Measurements from ENCODE around the gene PPM1J. TPM values are rescaled to one million over a fixed set of nuclear protein-coding genes. Genes with fewer than 3 reads are reported as not detected.
"Not testable (repeated sequence)": the region's sequence is repeated elsewhere in the genome, so short reads cannot be mapped to it uniquely, and the experiment has no call there.

The PPM1J gene
- total and polyA plus RNA-seq, 2 of the 8 experiments (the other 6 are each of a cell fraction or from before 2014, with no cell fraction given) = 19.4 to 31.6 TPM

GRCh38 chr1:112721294-112721693, 6.2 kb upstream of the PPM1J start:
- not testable (repeated sequence) for H2BK15ac ChIP-seq (ENCODE audit: low read length); H4K20me1 ChIP-seq (replicated peaks in 1 of 2; ENCODE audit: control insufficient read depth in 1 of 2, insufficient read depth in 2 of 2, low read length in 2 of 2); H3K14ac ChIP-seq (ENCODE audit: insufficient read length); H3K36me3 ChIP-seq (ENCODE audit: control insufficient read depth in 2 of 4, insufficient read depth in 4 of 4, low read length in 3 of 4); H2AK5ac ChIP-seq (ENCODE audit: low read depth, low read length); H3K23me2 ChIP-seq (ENCODE audit: low read depth, low read length); H3K9me3 ChIP-seq (ENCODE audit: insufficient read depth in 2 of 2, low read depth in 1 of 2, low read length in 1 of 2); H4K91ac ChIP-seq (replicated peaks; ENCODE audit: insufficient read length, low read length); DNase-seq (ENCODE audit: low read depth in 1 of 2, low spot score in 2 of 2); H2BK120ac ChIP-seq (replicated peaks; ENCODE audit: low read depth, low read length); H3K18ac ChIP-seq (ENCODE audit: extremely low read depth, low read length); H3K56ac ChIP-seq (replicated peaks; ENCODE audit: insufficient read length, low read depth, low read length); H3K23ac ChIP-seq (ENCODE audit: insufficient read length); H3K9ac ChIP-seq (replicated peaks in 1 of 4; ENCODE audit: extremely low read depth in 1 of 4, low read depth in 3 of 4, low read length in 3 of 4); H3K79me1 ChIP-seq (ENCODE audit: low read depth, low read length); H2BK12ac ChIP-seq (ENCODE audit: low read depth, low read length); H2AFZ ChIP-seq (ENCODE audit: low read length); H4K5ac ChIP-seq (ENCODE audit: insufficient read length, low read depth, low read length); H2BK5ac ChIP-seq (ENCODE audit: low read depth, low read length); H3K4me2 ChIP-seq (ENCODE audit: insufficient read depth in 1 of 2, low read depth in 2 of 2, low read length in 2 of 2); H3K27ac ChIP-seq (ENCODE audit: low read depth, low read length); H4K8ac ChIP-seq (ENCODE audit: extremely low read depth, insufficient read depth, low read length); H3K4me3 ChIP-seq (ENCODE audit: extremely low read depth in 1 of 4, insufficient read depth in 2 of 4, low read depth in 3 of 4, low read length in 4 of 4); H3K79me2 ChIP-seq (ENCODE audit: control insufficient read depth in 1 of 2, insufficient read depth in 2 of 2, low read length in 2 of 2); H2BK20ac ChIP-seq (ENCODE audit: low read length); H3K4ac ChIP-seq (replicated peaks; ENCODE audit: insufficient read length, low read depth, low read length); FAIRE-seq
- Histone ChIP-seq H3K4me1 (replicated peaks in 1 of 4; ENCODE audit: control insufficient read depth in 3 of 4, insufficient read depth in 4 of 4, low read length in 3 of 4) (peaks cover 8 to 21% (median 17%) of the 10 kb centered on the region in 4 experiments), H3K27me3 (replicated peaks in 1 of 4; ENCODE audit: control insufficient read depth in 3 of 4, extremely low read depth in 1 of 4, insufficient read depth in 3 of 4, low read length in 3 of 4) (peaks cover 0 to 26% (median 16%) of the 10 kb centered on the region in 4 experiments; a peak in 5 of 7 replicates)
- WGBS, 2 experiments (ENCODE audit: extremely low coverage in 1 of 2, insufficient coverage in 1 of 2, insufficient read length in 1 of 2, insufficient replicate concordance in 2 of 2, low coverage in 1 of 2, low lambda C conversion rate in 2 of 2, missing lambda C conversion rate in 1 of 2) = 94% methylated on average over 2 of the region's 2 CpGs; no CpG with 5 or more reads in 1 of the 2 experiments
- CTCF ChIA-PET (ENCODE audit: partially characterized antibody) = interaction anchor here (0.5 to 14.2 kb wide), 19 partner anchors 9 to 356 kb away, joined by 3 to 547 read pairs (median 5); no protein-coding TSS in a partner anchor
- POLR2A ChIA-PET (ENCODE audit: partially characterized antibody) = interaction anchor here (3.0 to 3.4 kb wide), 2 partner anchors 23 to 83 kb away, joined by 15 to 20 read pairs; no protein-coding TSS in a partner anchor

Measured in H1 (cell line).